Sciatic nerve (tissue), 2 donors: ENCODE data around the gene RBKS. TPM values are rescaled to one million over a fixed set of nuclear protein-coding genes. Genes with fewer than 3 reads are reported as not detected.
A peak's percentile ranks its signal among the peaks of the same experiment; 100 is the strongest.
"Not testable (repeated sequence)": the region's sequence is repeated elsewhere in the genome, so short reads cannot be mapped to it uniquely, and the experiment has no call there.

Experiments
- ATAC-seq: fragments of 200-7000 bp; cut with Tn5 transposase; one replicate; pipeline ENCODE4 v1.9.1; 2020; ENCODE audit warnings: mild to moderate bottlenecking, moderate library complexity
- DNase-seq: peaks from one replicate; pipeline ENCODE4 v3.0.0-alpha.2; 2020; ENCODE audit warnings: low spot score
- intact Hi-C: fragments of 100-400 bp; cut with DNase I; formaldehyde crosslinking; loops from one replicate; pipeline ENCODE4 v1.14.2; 2022
- total RNA-seq: library from RNA; stranded (reverse); fragmentation: NEBNext Ultra II Directional; extraction: Animal tissue kit (Norgen Biotek cat#: 25700); gene quantifications from one replicate; pipeline ENCODE4 v1.2.1, GENCODE V29; 2021
- donor health status: DM: no; HTN: no; CAD: no.
- donor health status: DM: no; HTN: no; CAD: no.

The RBKS gene
- total RNA-seq, 1 donor from 2014 or later, result 4.8 TPM

- ATAC-seq, result no peak
- no peak for DNase-seq
- intact Hi-C loops, result no loop called here
These were observed 19.7 kb upstream of the RBKS start for GRCh38 chr2:27909901-27910300.

- no peak for ATAC-seq
- no peak for DNase-seq
- intact Hi-C loops, result no loop called here
These were observed 17.4 kb upstream of the RBKS start for GRCh38 chr2:27907547-27907946.

GRCh38 chr2:27906074-27906473 lies 15.9 kb upstream of the RBKS start:
- intact Hi-C loops, result no loop called here
- DNase-seq (no peak), ATAC-seq (no peak)

GRCh38 chr2:27904405-27904665 lies 14.1 kb upstream of the RBKS start:
- intact Hi-C loops, result no loop called here
- ATAC-seq, result no peak
- DNase-seq, result no peak

- ATAC-seq (no peak), DNase-seq (no peak)
- intact Hi-C loops, result no loop called here
These were observed 13.6 kb upstream of the RBKS start for GRCh38 chr2:27903649-27904404.

- ATAC-seq (no peak), DNase-seq (no peak)
- intact Hi-C loops, result no loop called here
These were observed 12.8 kb upstream of the RBKS start for GRCh38 chr2:27903018-27903417.

- DNase-seq (no peak), ATAC-seq (no peak)
- intact Hi-C loops, result no loop called here
These were observed 11.9 kb upstream of the RBKS start for GRCh38 chr2:27902098-27902497.

GRCh38 chr2:27901234-27901633 lies 11.0 kb upstream of the RBKS start:
- ATAC-seq (no peak), DNase-seq (no peak)
- intact Hi-C loops, result no loop called here

GRCh38 chr2:27897717-27898116 lies 7.5 kb upstream of the RBKS start:
- DNase-seq (no peak), ATAC-seq (no peak)
- intact Hi-C loops, result no loop called here

- ATAC-seq (no peak), DNase-seq (no peak)
- intact Hi-C loops, result no loop called here
These were observed 2.8 kb upstream of the RBKS start for GRCh38 chr2:27893006-27893405.

GRCh38 chr2:27891673-27892105 lies 1.5 kb upstream of the RBKS start:
- no peak for ATAC-seq
- intact Hi-C loops, result no loop called here

GRCh38 chr2:27890924-27891672 lies 911 bp upstream of the RBKS start:
- ATAC-seq (peak; percentile 78), DNase-seq (peak; percentile 95)
- intact Hi-C loops, result no loop called here

More at GRCh38 chr2:27891673-27892105, 1.5 kb upstream of the RBKS start:
- DNase-seq, result no peak

- DNase-seq, result no peak
- ATAC-seq, result peak; percentile 20
- intact Hi-C loops, result no loop called here
These were observed 427 bp downstream of the RBKS start for GRCh38 chr2:27889774-27890145.

- no peak for DNase-seq
- intact Hi-C loops, result no loop called here
These were observed 1.4 kb downstream of the RBKS start for GRCh38 chr2:27888790-27889189.

GRCh38 chr2:27887830-27888229 lies 2.4 kb downstream of the RBKS start:
- DNase-seq, result no peak
- intact Hi-C loops, result no loop called here

More at GRCh38 chr2:27888790-27889189, 1.4 kb downstream of the RBKS start:
- no peak for ATAC-seq

GRCh38 chr2:27887111-27887510 lies 3.1 kb downstream of the RBKS start:
- ATAC-seq (no peak), DNase-seq (no peak)
- intact Hi-C loops, result no loop called here

More at GRCh38 chr2:27887830-27888229, 2.4 kb downstream of the RBKS start:
- no peak for ATAC-seq

GRCh38 chr2:27886322-27886721 lies 3.9 kb downstream of the RBKS start:
- intact Hi-C loops, result no loop called here
- DNase-seq (no peak), ATAC-seq (no peak)

GRCh38 chr2:27885661-27886060 lies 4.5 kb downstream of the RBKS start:
- DNase-seq (no peak), ATAC-seq (no peak)
- intact Hi-C loops, result no loop called here

GRCh38 chr2:27885234-27885633 lies 5.0 kb downstream of the RBKS start:
- no peak for ATAC-seq
- intact Hi-C loops, result no loop called here
- DNase-seq, result no peak

GRCh38 chr2:27884601-27885000 lies 5.6 kb downstream of the RBKS start:
- ATAC-seq, result no peak
- intact Hi-C loops, result no loop called here
- no peak for DNase-seq

- ATAC-seq, DNase-seq, intact Hi-C loops: not testable (repeated sequence)
These were observed 7.6 kb downstream of the RBKS start for GRCh38 chr2:27882584-27882922.
